Uterus (tissue), 4 donors: Measurements from ENCODE around the gene GNG4. TPM values are rescaled to one million over a fixed set of nuclear protein-coding genes. Genes with fewer than 3 reads are reported as not detected.
"Not testable (repeated sequence)": the region's sequence is repeated elsewhere in the genome, so short reads cannot be mapped to it uniquely, and the experiment has no call there.

ENCODE experiments used
- DNase-seq, 2 donors: peaks; one replicate each; pipeline ENCODE4 v3.0.0-alpha.2; 2019 to 2020
- H3K27ac ChIP-seq, 2 donors: fragments of 200-600 bp; sonication (generic); 1 replicate in 1 of 2; 2 replicates in 1 of 2; pipeline ENCODE4 v1.5.1; 2016 to 2018
- H3K27me3 ChIP-seq, 2 donors: fragments of 200-600 bp; sonication (generic); one replicate each; pipeline ENCODE4 v1.5.1; 2018 to 2019; ENCODE audit warnings: control low read depth in 1 of 2
- H3K36me3 ChIP-seq, 2 donors: fragments of 200-600 bp; sonication (generic); one replicate each; pipeline ENCODE4 v1.5.1; 2019; ENCODE audit warnings: control low read depth in 1 of 2
- H3K4me1 ChIP-seq, 2 donors: fragments of 200-600 bp; sonication (generic); one replicate each; pipeline ENCODE4 v1.5.1; 2018 to 2019; ENCODE audit warnings: control low read depth in 1 of 2
- H3K4me3 ChIP-seq, 2 donors: fragments of 200-600 bp; sonication (generic); 1 replicate in 1 of 2; 2 replicates in 1 of 2; pipeline ENCODE4 v1.5.1; 2018 to 2019; ENCODE audit warnings: mild to moderate bottlenecking in 1 of 2
- H3K9me3 ChIP-seq, 2 donors: fragments of 200-600 bp; sonication (generic); one replicate each; pipeline ENCODE4 v1.5.1; 2019; ENCODE audit warnings: control low read depth in 1 of 2
- CTCF ChIP-seq, 4 experiments: fragments of 200-600 bp in 2 of 4; fragments of 450-650 bp in 2 of 4; sonication (generic) in 2 of 4; IDR thresholded peaks; one replicate each; pipeline ENCODE4 v1.5.1; 2016 to 2019; ENCODE audit warnings: antibody characterized with exemption in 4 of 4, mild to moderate bottlenecking in 2 of 4, moderate library complexity in 1 of 4
- POLR2A ChIP-seq, 2 donors: fragments of 450-650 bp; IDR thresholded peaks; one replicate each; pipeline ENCODE4 v1.6.1; 2016; ENCODE audit warnings: antibody characterized with exemption in 2 of 2, mild to moderate bottlenecking in 1 of 2, moderate library complexity in 1 of 2
- intact Hi-C: fragments of 100-400 bp; cut with DNase I; formaldehyde crosslinking; loops from one replicate; pipeline ENCODE4 v1.15.1; 2023; ENCODE audit warnings: low total_unique reads
- total RNA-seq, 4 donors: library from RNA; depleted of rRNA in 3 of 4; stranded (reverse); fragments of >200 nt in 3 of 4; gene quantifications; one replicate each; pipeline versions ENCODE4 v1.1.0 to v1.2.4, GENCODE V29; 2014 to 2023
- donor health status: DM: yes; HTN: yes; CAD: no.

GNG4 gene
- total RNA-seq, 4 donors from 2014 or later = 0.51 to 8.2 (median 2.3) TPM

DNA sequence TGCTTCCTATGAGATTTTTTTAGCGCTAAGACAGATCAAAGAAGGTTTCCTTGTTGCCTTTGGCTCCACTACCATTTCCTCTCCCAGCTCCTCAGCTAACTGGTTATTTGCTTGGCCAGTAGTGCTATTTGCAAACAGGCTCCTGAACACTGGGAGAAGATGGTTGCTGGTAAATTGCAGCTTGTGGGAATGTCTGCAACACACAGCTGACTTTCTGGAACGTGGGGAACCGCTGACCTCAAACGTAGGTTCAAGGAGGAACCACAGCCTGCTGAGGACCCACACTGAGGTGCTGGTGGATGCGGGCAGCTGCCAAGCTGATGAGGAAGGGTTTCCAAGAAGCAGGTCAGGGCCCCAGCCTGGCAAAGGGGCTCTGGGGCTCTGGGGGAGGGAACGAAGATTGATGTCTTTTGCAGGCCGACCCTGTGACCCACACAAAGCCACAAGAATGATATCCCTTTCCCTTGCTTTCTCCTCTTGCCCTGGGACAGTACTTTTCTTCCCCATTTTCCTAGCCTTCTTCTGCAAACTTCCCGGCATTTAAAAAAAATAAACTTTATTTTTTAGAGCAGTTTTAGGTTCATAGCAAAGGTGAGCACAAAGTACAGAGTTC lies 24.8 kb downstream of the GNG4 start:
- Histone ChIP-seq H3K4me1 (no peaks in the 10 kb centered on the region), H3K4me3 (no peak overlapping the region), H3K27ac (no peak overlapping the region), H3K9me3 (no peaks in the 10 kb centered on the region), H3K36me3 (no peaks in the 10 kb centered on the region), H3K27me3 (no peaks in the 10 kb centered on the region)
- no peak for DNase-seq
- TF ChIP-seq POLR2A (IDR thresholded peaks at IDR 0.05) (no peak), CTCF (IDR thresholded peaks at IDR 0.05) (no peak)
- intact Hi-C loops = no loop called here

- H3K4me3 ChIP-seq = no peak overlapping the region
- no peaks in the 10 kb centered on the region for H3K27me3 ChIP-seq
- H3K4me1 ChIP-seq = no peaks in the 10 kb centered on the region
- H3K27ac ChIP-seq = no peak overlapping the region
- no peak for DNase-seq
- TF ChIP-seq POLR2A (IDR thresholded peaks at IDR 0.05) = no peak
- TF ChIP-seq CTCF (IDR thresholded peaks at IDR 0.05) = no peak
- H3K36me3 ChIP-seq = no peaks in the 10 kb centered on the region
- no peaks in the 10 kb centered on the region for H3K9me3 ChIP-seq
- intact Hi-C loops = no loop called here
These were observed 26.4 kb downstream of the GNG4 start for GRCh38 chr1:235622936-235623779.

DNA sequence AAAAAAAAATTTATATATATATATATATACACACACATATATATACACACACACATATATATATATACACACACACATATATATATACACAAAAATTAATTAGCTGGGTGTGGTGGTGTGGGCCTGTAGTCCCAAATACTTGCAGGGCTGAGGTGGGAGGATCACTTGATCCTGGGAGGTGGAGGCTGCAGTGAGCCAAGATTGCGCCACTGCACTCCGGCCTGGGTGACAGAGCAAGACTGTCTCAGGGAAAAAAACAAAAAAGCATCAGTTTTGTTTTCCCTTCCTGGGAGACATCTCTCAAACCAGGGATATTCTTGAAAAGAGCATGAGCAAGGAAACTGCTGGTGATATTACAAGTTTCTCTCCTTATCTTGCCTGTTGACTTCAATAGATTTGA lies 30.4 kb downstream of the GNG4 start:
- H3K4me3 ChIP-seq, H3K27ac ChIP-seq, H3K9me3 ChIP-seq, intact Hi-C loops, H3K27me3 ChIP-seq, DNase-seq, H3K4me1 ChIP-seq, H3K36me3 ChIP-seq: not testable (repeated sequence)

DNA sequence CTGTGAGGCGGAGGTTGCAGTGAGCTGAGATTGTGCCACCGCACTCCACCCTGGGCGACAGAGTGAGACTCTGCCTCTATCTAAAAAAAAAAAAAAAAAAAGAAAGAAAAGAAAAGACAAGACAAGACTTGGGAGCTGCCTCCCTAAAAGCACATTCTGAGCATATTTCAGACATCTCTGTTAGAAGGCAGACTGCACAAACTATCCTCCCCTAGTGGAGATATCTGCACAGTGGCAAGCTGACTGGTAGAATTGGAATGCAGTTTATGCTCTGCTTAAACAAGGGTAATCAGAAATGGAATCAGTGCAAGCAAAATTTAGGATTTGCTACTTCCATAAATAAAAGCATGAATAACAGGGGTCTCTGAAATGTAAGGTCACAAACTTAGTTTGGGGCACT lies 31.8 kb downstream of the GNG4 start:
- no peak overlapping the region for H3K4me3 ChIP-seq
- TF ChIP-seq POLR2A (IDR thresholded peaks at IDR 0.05) (no peak), CTCF (IDR thresholded peaks at IDR 0.05) (no peak)

GRCh38 chr1:235617140-235617539 lies 32.4 kb downstream of the GNG4 start:
- no peak for DNase-seq
- no peak overlapping the region for H3K4me3 ChIP-seq
- no peaks in the 10 kb centered on the region for H3K36me3 ChIP-seq
- no peak overlapping the region for H3K27ac ChIP-seq
- no peaks in the 10 kb centered on the region for H3K27me3 ChIP-seq
- TF ChIP-seq CTCF (IDR thresholded peaks at IDR 0.05) (no peak), POLR2A (IDR thresholded peaks at IDR 0.05) (no peak)
- H3K4me1 ChIP-seq = no peaks in the 10 kb centered on the region
- intact Hi-C loops = no loop called here
- H3K9me3 ChIP-seq = no peaks in the 10 kb centered on the region

More for the DNA sequence above, 31.8 kb downstream of the GNG4 start:
- no peaks in the 10 kb centered on the region for H3K9me3 ChIP-seq
- no peaks in the 10 kb centered on the region for H3K4me1 ChIP-seq
- no peaks in the 10 kb centered on the region for H3K27me3 ChIP-seq
- H3K36me3 ChIP-seq = no peaks in the 10 kb centered on the region
- no peak for DNase-seq
- H3K27ac ChIP-seq = no peak overlapping the region
- intact Hi-C loops = no loop called here
